SH-SY5Y (cell line): ENCODE results near the gene KDM4B.

Experiments
- GATA2 ChIP-seq: IDR thresholded peaks from 2 replicates; pipeline ENCODE4 v1.6.1; 2011; ENCODE audit warnings: mild to moderate bottlenecking, low read depth, low read length
- GATA3 ChIP-seq: IDR thresholded peaks from 2 replicates; pipeline ENCODE4 v1.6.1; 2011; ENCODE audit warnings: low read depth, mild to moderate bottlenecking, low read length, moderate library complexity

DNA sequence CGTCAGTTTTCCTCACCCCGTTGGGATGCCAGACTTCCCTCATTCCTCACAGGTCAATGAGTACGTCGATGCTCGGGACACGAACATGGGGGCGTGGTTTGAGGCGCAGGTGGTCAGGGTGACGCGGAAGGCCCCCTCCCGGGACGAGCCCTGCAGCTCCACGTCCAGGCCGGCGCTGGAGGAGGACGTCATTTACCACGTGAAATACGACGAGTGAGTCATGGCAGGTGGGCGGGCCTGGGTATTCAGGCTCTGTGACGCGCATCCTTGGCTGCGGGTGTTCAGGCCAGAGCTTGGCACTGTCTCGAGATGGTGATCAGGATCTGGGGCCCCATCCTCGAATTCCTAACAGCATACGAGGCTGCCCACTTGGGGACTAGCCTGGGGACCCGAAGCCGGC, 38.2 kb upstream of the KDM4B start:
- TF ChIP-seq GATA2 = no peak
- TF ChIP-seq GATA3 = no peak
